Stimulated activated naive CD4-positive, alpha-beta T cell treated with Interleukin-2 at 50 U/mL for 16 hours (primary cell): ENCODE measurements around the gene BRD3OS.
A peak's percentile ranks its signal among the peaks of the same experiment; 100 is the strongest.

ENCODE experiments used
- DNase-seq: peaks from one replicate; lab custom pipeline; 2025; lab: John Stamatoyannopoulos, UW

BRD3OS gene

DNA sequence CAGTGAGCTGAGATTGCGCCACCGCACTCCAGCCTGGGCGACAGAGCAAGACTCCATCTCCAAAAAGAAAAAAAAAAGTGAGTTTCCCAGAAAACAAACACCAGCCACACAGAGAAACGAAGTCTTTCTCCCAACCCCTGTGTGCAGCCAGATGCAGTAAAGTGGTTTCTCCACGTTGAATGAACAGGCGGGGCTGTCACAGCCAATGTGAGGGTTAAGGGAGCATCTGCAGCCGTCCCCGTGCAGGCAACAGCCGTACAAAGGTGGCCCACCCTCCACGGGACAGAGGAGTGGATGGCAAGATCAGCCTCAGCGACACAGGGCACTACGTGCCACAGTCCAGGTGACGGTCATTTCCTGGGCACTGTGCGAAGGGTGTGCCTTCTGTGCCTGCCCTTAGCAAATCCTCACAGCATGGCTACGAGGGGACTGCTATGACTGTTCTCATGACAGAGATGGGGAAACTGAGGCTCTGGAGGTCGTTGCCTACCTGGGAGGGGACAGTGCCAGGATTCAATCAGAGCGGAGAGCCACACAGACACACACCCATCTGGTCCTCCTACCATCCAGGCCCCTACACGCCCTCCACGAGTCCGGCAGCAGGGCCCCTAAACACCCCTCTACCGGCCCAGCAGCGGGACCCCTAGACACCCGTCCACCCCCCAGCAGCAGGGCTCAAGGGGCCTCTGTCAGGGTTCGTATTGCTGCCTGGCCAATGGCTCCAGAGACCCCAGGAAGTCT is 35.5 kb upstream of the BRD3OS start:
- no peak for DNase-seq

- no peak for DNase-seq
Observed at GRCh38 chr9:133990366-133991213, 34.7 kb upstream of the BRD3OS start.

- no peak for DNase-seq
Observed at GRCh38 chr9:133991214-133991921, 33.9 kb upstream of the BRD3OS start.

DNA sequence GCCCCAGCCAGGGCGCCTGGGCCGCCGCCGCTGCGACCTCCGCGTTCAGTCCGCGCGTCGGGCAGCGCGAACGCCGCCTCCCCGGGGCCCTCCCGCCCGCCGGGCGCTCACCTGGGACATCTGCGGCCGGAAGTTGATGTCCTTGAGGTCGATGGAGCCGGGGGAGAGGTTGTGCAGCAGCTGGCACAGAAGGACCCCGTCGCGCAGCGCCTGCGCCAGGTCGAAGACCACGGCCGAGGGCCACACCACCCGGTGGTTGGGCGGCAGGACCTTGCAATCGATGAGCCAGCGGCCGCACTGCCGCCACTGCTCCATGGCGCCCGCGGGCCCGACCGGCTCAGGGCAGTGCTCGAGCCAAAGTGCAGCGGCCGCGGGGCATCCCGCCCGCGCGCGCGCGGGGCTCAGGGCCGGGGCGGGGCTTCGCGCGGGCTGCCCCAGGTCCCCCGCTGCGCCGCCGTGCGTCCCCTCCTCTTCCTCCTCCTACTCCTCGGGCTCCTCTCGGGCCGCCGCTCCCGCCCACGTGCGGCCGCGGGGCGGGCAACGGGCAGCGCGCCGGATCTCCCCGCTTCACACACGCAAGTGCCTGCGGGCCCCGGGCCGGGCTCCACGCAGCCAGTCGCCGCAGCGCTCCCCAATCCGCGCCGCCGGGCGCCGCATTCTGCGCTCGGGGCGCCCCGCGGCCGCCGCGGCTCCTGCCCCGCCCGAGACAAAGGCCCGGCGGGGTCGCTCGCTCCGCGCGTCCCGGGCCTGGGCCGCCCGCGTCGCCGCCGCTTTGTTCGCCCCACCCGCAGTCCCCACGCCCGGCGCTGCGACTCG is 33.1 kb upstream of the BRD3OS start, which contains the start of gene VAV2:
TSS of gene VAV2 (minus strand) at position 361 of the 816 bp plus-strand sequence. CDS start at position 315, 46 bp downstream.
- DNase-seq: peak; percentile 33

DNA sequence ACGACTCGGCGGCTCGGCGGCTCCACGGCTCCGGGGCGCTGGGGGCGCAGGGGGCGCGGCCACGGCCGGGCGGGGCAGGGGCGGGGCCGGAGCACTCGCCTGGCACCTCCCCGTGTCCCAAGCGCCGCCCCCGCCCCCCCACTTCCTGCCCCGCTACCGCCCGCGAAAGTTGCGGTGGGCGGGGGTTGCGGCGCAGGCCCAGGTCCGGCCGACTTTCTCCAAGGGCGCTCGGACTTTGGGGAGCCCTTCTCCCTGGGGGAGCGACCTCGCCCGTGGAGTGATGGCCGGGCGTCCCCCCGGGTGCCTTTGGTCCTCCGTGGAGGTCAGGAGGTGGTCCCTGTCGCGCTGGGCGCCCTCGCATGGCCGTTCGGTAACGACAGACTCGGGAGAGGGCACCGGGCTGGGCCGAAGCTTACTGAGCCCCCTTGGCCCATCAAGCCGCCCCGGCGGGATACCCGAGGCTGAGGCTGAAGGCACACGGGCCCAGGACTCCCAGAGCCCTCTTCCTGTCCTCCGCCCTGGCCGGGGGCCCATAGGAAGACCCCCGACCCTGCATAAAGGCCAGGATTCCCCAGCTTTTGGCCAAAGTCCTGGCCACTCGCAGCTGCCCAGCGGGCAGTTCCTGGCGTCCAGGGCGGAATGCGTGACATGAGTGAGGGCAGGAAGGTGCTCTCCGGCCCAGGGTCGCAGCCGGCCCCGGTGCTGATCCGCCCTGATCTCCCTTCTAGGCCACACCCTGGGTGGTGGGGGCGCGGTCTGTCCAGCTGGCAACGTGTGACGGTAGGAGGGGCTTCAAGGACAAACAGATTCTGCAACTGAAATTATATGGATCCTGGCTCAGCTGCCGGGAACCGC is 32.3 kb upstream of the BRD3OS start:
- DNase-seq: peak; percentile 71

DNA sequence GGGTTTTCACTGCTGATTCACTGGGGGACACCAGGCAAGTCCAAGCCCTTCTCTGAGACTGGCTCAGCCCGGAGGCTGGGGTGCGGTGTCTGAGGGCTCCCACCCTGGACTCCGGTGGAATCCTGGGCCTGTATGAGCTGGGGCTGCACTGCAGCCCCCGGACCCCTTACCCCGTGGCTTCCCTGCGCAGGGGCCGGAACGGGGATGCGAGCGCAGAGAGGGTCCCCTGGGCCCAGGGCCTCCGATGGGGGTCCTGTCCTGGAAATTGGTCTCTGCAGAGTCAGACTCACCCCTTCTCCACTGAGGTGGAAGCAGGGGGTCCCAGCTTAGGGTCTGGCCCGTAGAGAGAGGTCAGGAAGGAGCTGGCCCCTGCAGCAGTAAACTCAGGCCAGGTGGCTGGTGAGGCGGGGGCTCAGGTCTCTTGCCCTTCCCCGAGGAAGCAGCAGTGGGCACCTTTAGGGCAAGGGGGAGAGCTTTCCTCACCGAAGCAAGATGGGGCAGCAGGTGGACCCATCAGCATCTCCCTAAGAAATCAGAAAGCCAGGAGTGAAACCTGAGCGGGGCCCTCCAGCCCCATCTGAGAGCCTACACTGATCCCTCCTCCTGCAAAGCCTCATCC is 31.5 kb upstream of the BRD3OS start:
- no peak for DNase-seq

- DNase-seq: peak; percentile 68
Observed at GRCh38 chr9:133994353-133995011, 30.8 kb upstream of the BRD3OS start.

DNA sequence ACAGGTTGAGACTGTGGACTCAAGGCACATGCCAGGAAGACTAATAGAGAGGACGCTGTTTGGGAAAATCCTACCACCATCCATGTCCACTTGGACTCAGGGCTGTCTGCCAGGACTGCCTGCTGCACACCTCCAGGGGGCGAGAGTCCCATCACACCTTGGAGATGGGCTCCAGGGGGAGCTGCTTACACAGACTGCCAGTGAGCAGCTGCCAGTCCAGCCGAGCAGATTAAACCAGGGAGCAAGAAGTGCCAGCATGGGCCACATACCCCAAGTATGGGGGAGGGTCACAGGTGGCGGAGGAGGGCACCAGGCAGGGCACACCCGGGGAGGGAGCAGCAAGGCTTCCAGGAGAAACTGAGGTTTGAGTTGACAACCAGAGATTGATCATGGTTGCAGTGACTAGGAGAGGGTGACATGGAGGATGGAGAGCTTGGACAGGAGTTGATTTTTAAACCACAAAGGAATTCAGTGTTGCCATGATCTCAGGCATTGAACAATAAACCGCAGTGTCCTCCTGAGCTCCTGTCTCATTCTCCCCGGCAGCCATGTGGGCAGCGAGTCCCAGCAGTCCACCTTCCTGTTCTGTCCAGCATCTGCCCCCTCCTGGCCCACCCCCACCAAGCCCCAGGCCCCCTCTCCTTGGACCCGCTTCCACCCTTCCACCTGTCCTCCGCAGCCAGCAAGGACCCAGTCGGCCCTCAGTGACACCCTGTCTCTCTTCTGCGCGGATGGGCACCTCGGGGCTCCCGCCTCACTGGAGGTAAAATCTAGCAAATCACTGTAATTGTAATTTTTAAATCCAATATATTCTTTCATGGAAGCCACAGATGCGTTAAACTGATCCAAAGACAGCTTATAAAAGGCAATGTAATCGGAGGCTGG is 30.0 kb upstream of the BRD3OS start:
- DNase-seq: no peak

- DNase-seq: no peak
Observed at GRCh38 chr9:133996531-133997520, 28.5 kb upstream of the BRD3OS start.

- no peak for DNase-seq
Observed at GRCh38 chr9:133997584-133997983, 27.7 kb upstream of the BRD3OS start.

GRCh38 chr9:133998915-133999595 is 26.2 kb upstream of the BRD3OS start:
- no peak for DNase-seq

DNA sequence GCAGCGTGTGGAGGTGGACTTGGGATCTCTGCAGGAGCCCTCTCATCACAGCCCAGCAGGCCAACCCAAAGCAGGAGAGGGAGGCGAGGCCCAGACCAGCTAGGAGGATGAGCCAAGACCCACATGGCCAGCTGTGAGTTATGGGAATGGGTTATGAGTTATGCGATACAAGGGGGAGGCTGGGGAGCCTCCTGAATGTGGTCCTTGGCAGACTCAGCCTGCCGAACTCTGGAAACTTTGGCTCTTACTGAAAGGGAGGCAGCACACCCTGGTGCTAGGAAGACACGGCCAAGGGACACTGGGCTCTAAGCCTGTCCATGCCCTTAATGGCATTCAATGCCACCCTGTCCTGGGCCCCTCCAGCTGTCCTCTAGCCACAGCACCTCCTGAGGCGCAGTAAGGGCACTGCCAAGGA is 25.4 kb upstream of the BRD3OS start:
- DNase-seq: no peak

DNA sequence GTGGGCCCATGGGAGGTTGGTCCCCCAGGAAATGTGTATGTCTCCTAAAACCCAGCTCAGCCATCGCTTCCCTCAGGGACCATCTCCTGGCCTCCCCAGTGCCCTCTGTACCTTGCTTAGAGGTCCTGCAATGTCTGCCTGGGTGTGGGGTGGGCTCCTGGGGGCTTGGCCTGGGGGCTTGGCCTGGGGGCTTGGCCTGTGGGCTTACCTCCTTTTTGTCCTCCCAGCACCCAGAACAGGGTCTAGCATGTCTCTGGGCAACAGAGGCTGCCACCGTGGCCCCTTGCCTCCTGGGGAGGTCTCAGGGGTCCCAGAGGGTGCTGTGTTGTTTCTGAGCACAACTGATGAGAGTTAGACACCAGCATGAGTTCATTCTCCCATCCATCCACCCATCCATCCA is 22.5 kb upstream of the BRD3OS start:
- no peak for DNase-seq

DNA sequence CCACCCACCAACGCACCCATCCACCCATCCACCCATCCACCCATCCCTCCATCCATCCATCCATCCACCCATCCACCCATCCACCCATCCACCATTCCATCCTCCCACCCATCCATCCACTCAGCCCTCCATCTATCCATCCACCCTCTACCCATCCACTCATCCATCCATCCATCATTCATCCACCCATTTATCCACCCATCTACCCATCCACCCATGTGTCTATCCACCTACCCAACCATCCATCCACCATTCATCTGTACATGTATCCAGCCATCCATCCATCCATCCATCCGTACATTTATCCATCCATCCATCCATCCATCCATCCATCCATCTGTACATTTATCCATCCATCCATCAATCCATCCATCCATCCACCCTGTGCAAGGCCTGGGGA is 22.0 kb upstream of the BRD3OS start:
- DNase-seq: no peak

DNA sequence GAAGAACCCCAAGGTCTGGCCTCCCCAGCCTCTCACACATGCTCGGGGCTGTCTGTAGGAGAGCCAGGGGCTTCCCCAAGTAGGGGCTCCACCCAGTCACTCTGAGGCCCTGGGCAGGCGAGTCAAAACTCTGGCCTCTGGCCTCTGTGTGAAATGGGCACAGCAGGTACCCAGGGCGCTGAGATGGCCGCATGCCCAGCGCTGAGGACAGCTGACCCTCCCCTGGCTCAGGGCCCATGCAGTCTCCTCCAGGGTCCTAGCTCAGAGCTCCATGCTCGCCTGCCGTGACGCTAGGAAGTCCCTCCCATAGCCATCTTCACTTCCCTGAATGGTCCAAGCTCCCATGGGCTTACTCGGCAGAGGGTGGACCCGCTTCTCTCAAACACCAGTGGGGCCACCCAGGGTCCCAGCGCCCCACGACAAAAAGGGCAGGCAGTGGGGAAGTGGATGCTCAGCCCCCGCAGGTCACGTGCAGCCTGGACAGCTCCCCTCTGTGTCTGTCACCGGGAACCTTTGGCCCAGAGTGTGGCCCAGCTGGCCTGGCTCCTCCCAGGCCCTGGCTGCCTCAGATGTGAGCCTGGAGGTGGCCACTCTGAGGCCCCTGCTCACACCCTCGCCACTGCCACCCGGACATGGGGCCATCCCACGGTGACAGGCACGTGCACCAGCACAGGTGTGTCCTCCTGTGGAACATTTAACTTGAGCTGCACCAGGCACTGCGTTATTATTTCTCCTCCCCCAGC is 21.0 kb upstream of the BRD3OS start:
- DNase-seq: no peak

DNA sequence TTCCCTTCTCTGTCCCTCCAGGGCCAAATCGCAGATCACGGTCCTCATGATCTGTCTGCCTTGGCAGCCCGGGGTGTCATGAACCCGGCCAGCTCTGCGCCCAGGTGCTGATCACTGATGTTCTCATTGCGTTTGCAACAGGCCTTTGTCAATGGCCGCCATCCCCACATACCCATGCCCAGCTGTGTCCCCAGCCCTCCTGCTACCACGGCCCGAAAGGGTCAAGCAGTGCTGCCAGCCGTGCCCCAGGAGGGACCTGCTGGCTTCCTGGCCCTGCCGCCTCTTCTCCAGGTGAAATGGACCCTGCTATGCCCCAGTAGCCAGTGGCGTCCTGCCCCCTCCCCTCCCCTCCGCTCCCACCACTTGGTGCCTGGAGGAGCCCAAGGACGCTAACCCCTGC is 20.4 kb upstream of the BRD3OS start:
- DNase-seq: no peak
